A673 (cell line): Measurements from ENCODE around the gene UBE3C. TPM values are rescaled to one million over a fixed set of nuclear protein-coding genes. Genes with fewer than 3 reads are reported as not detected.

ENCODE experiments used
- BruUV-seq: library from RNA; stranded (reverse); fragments of 400-500 nt; replicated peaks from 2 replicates; lab custom pipeline; 2021; lab: Mats Ljungman, UMichigan
- CTCF ChIA-PET: fragments of 300-600 bp; sonication (Branson Sonifier 250); formaldehyde crosslinking; loops from one replicate; lab custom pipeline; 2022; ENCODE audit warnings: antibody characterized with exemption; lab: Charles Lee
- POLR2A ChIA-PET: fragments of 300-600 bp; sonication (Branson Sonifier 250); formaldehyde crosslinking; loops from one replicate; lab custom pipeline; 2022; ENCODE audit warnings: antibody characterized with exemption; ENCODE audit not compliant: low non-redundant PET; lab: Charles Lee
- DNase-seq: peaks from one replicate; pipeline ENCODE4 v3.0.0-alpha.2; 2015; ENCODE audit warnings: low spot score
- H3K27ac ChIP-seq: fragments of 200-600 bp; sonication (generic); 2 replicates; pipeline ENCODE4 v1.5.1; 2016; ENCODE audit warnings: mixed run types, low read depth, mild to moderate bottlenecking, mixed read lengths, antibody characterized with exemption, low read length; ENCODE audit not compliant: poor library complexity, severe bottlenecking
- H3K27me3 ChIP-seq: fragments of 200-600 bp; sonication (generic); replicated peaks from 2 replicates; pipeline ENCODE4 v1.6.1; 2017; ENCODE audit warnings: mixed run types, low read depth, mild to moderate bottlenecking, mixed read lengths, antibody characterized with exemption, low read length; ENCODE audit not compliant: insufficient read depth, poor library complexity
- H3K36me3 ChIP-seq: fragments of 200-600 bp; sonication (generic); 2 replicates; pipeline ENCODE4 v1.6.1; 2016; ENCODE audit warnings: mixed run types, mild to moderate bottlenecking, mixed read lengths, antibody characterized with exemption, low read length; ENCODE audit not compliant: insufficient read depth, poor library complexity, severe bottlenecking
- H3K4me1 ChIP-seq: fragments of 200-600 bp; sonication (generic); 2 replicates; pipeline ENCODE4 v1.6.1; 2017; ENCODE audit warnings: mixed run types, mild to moderate bottlenecking, mixed read lengths, antibody characterized with exemption, low read length; ENCODE audit not compliant: insufficient read depth, poor library complexity, severe bottlenecking
- H3K4me3 ChIP-seq: fragments of 200-600 bp; sonication (generic); 2 replicates; pipeline ENCODE4 v1.5.1; 2016; ENCODE audit warnings: low read depth, mixed run types, mild to moderate bottlenecking, mixed read lengths, low read length; ENCODE audit not compliant: poor library complexity, severe bottlenecking
- H3K9me3 ChIP-seq: fragments of 200-600 bp; sonication (generic); 2 replicates; pipeline ENCODE4 v1.6.1; 2016; ENCODE audit warnings: mixed run types, low read depth, mild to moderate bottlenecking, mixed read lengths, antibody characterized with exemption, low read length; ENCODE audit not compliant: poor library complexity, severe bottlenecking
- CTCF ChIP-seq: fragments of 300-800, 200-600 bp; sonication (generic); conservative IDR thresholded peaks from 2 replicates; pipeline ENCODE4 v1.5.1; 2017; ENCODE audit warnings: low read depth, mild to moderate bottlenecking, antibody characterized with exemption, low read length, moderate library complexity, mixed read lengths
- EZH2 ChIP-seq: fragments of 200-600 bp; sonication (generic); IDR thresholded peaks from 2 replicates; pipeline ENCODE4 v1.6.1; 2017; ENCODE audit warnings: borderline replicate concordance, low read depth, mild to moderate bottlenecking, mixed read lengths, antibody characterized with exemption, low read length; ENCODE audit not compliant: poor library complexity, severe bottlenecking
- intact Hi-C: fragments of 100-400 bp; cut with micrococcal nuclease; formaldehyde crosslinking; loops from one replicate; pipeline ENCODE4 v1.10.0; 2022; ENCODE audit not compliant: unreplicated experiment
- total RNA-seq: library from RNA; stranded (reverse); gene quantifications from 2 replicates; pipeline ENCODE4 v1.2.3, GENCODE V29; 2021

Gene UBE3C
- total RNA-seq, 1 experiment from 2014 or later: 77.9 TPM

DNA sequence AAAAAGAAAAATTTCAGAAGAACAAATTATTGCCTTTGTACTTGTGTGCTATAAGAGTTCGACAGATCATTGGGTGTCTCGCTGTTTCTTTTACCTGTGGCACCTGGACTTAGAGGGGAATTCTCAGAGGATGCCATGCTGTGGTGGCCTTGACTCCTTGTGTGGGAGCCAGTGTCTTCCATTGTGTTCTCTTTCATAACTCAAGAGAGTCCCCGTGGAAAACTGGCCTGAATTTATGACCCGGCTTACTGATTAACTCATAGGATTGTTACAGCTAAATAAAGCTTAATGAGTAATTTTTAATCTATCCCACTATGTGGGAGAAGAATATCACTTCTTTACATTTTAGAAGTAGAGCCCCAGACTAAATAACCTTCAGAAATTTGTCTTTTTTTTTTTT is 54.5 kb downstream of the UBE3C start:
- no peaks in the 10 kb centered on the region for H3K27me3 ChIP-seq
- DNase-seq: no peak
- TF ChIP-seq CTCF (no peak), EZH2 (no peak)
- H3K27ac ChIP-seq: no peak overlapping the region
- no peaks in the 10 kb centered on the region for H3K4me1 ChIP-seq
- H3K36me3 ChIP-seq: peaks cover 66% of the 10 kb centered on the region
- ChIA-PET CTCF (no interaction called here), POLR2A (no interaction called here)
- no TSS peak for BruUV-seq
- intact Hi-C loops: no loop called here
- no peaks in the 10 kb centered on the region for H3K9me3 ChIP-seq
- H3K4me3 ChIP-seq: no peak overlapping the region

DNA sequence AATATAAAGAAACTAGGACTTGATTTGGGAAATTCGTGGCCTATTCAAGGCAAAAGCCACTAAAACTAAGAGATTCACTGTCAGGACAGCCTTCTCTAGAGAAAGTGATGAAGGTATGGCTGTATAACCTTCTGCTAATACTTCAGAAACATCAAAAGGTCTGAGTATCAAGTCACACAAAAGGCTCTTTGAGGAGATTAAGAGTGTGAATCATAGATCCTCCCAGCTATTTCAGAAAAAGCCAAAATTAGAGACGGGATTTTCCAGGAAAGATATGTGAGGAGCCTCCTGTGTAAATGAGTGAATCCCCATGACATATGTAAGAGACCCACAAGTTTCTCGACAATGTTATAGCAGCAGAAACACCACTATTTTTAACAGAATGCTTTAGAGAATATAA is 56.2 kb downstream of the UBE3C start:
- CTCF ChIA-PET: no interaction called here
- no peaks in the 10 kb centered on the region for H3K9me3 ChIP-seq

DNA sequence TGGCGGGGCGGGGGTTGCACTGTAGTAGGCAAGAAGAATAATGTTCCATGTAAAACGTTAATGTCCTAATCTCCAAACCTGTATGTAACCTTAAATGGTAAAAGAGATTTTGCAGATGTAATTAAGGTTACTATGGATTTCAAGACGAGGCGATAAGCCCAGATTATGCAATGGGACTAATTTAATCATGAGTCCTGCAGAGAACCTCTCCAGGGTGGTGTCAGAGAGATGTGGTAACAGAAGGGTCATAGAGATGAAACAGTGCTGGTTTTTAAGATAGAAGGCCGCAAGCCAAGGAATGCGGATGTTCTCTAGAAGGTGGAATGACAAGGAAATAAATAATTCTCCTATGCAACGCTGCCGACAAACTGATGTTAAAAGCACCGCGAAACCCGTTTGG is 57.1 kb downstream of the UBE3C start:
- no peak overlapping the region for H3K27ac ChIP-seq
- peaks cover 45% of the 10 kb centered on the region for H3K36me3 ChIP-seq
- TF ChIP-seq EZH2 (no peak), CTCF (no peak)
- intact Hi-C loops: no loop called here
- POLR2A ChIA-PET: no interaction called here
- BruUV-seq: no TSS peak
- H3K4me3 ChIP-seq: no peak overlapping the region
- no peaks in the 10 kb centered on the region for H3K9me3 ChIP-seq
- no peak for DNase-seq
- no peaks in the 10 kb centered on the region for H3K27me3 ChIP-seq
- no peaks in the 10 kb centered on the region for H3K4me1 ChIP-seq
- CTCF ChIA-PET: no interaction called here

More for the DNA sequence above, 56.2 kb downstream of the UBE3C start:
- Histone ChIP-seq H3K27me3 (no peaks in the 10 kb centered on the region), H3K4me1 (no peaks in the 10 kb centered on the region), H3K36me3 (peaks cover 54% of the 10 kb centered on the region), H3K4me3 (no peak overlapping the region), H3K27ac (no peak overlapping the region)
- no TSS peak for BruUV-seq
- no peak for DNase-seq
- no peak for TF ChIP-seq CTCF
- TF ChIP-seq EZH2: no peak
- intact Hi-C loops: no loop called here
- POLR2A ChIA-PET: no interaction called here
